OCI-LY1 (cell line): ENCODE data around the gene NSRP1.

ENCODE experiments used
- CTCF ChIP-seq: fragments of 200-600 bp; sonication (generic), shearing (Covaris generic); IDR thresholded peaks from 2 replicates; pipeline ENCODE4 v1.5.1; 2017; ENCODE audit warnings: mild to moderate bottlenecking, antibody characterized with exemption, low read length, moderate library complexity, mixed read lengths
- EZH2 ChIP-seq: fragments of 200-600 bp; sonication (generic), shearing (Covaris generic); IDR thresholded peaks from 2 replicates; pipeline ENCODE4 v1.8.0; 2017; ENCODE audit warnings: borderline replicate concordance, mixed run types, mild to moderate bottlenecking, antibody characterized with exemption, low read length, moderate library complexity, mixed read lengths

DNA sequence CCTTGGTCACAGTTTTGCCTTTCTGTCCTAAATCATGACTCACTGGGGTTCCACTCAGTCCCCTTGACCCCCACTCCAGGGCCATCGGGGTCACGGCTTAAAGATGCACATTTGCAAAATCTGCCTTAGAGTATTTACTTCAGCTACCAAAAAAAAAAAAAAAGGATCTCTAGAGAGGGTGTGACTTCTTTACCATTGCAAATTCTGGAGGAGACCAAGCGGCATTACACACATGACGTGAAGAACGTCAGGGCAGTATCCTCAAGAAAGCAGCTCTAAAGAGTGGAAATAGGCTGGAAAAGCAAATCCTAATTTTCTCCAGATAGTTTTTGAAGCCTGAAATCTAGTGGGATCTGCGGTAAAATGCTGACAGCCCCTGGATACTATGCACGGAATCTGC lies 93.3 kb downstream of the NSRP1 start:
- TF ChIP-seq CTCF = no peak
- TF ChIP-seq EZH2 = no peak
